HG02610 (cell line): Measurements from ENCODE around the gene DYRK1B.
"Not testable (repeated sequence)": the region's sequence is repeated elsewhere in the genome, so short reads cannot be mapped to it uniquely, and the experiment has no call there.

Experiments
- ATAC-seq: cut with Tn5 transposase; IDR thresholded peaks from one replicate; pipeline ENCODE4 v1.9.1; 2021; ENCODE audit warnings: mild to moderate bottlenecking, moderate library complexity; ENCODE audit not compliant: unreplicated experiment

The DYRK1B gene

DNA sequence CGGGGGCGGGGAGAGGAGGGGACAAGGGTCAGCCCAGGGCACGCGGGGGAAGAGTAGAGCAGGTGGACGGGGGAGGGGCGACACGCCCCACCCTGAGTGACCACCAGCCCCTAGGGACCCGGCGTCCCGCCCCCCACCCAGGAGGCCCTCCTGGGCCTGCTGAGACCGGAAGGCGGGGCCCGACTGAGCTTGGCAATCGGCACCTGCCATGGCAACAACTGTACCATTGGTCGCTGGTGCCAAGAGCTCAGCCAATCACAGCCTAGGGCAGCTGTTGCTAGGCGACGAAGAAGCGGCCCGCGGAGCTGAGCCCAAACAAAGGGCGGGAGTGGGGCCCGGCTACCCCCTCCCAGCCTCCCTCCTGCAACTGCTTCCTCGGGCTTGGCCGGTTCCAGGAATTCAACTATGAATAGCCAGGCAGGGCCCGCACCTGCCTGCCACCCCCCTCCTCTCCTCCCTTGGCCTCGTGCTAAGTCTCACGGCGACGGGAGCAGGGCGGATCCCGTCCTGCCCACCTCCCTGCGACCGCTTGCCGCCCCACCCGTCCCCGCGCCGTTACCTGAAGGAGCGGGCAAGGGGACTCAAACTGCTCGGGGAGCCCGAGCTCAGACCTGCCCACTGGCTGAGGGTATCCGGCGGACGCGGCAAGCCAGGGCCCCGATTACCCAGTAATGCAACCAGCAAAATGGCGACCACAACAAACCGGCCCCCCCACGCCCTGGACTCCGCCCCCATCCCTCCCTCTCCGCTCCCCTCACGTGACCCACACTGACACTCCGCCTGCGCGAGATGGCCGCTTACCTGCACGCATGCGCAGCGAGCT lies at the start of gene DYRK1B:
Gene DYRK1B, minus strand, starts transcription at position 699 of the 823 bp plus-strand sequence. CDS start 2,295 bp downstream, outside the sequence.
- peak; percentile 85 for ATAC-seq

DNA sequence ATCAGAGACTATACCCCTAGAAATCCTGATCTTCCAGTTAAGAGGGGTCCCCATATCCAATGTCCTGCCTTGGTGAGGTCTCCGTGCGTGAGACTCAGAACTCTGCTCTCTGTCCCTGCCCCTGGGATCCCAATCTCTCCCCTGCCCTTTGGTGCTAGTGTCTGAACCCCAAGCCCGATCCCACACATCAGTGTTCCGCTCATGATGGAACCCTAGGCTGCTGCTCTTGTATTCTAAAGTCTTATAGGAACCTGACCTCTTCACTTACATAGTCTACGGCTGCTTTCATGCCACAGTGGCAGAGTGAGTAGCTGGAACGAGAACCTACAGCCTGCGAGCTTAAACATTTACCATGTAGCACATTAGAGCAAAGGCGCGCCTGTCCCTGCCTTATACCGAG lies 48.7 kb upstream of the DYRK1B start:
- not testable (repeated sequence) for ATAC-seq

DNA sequence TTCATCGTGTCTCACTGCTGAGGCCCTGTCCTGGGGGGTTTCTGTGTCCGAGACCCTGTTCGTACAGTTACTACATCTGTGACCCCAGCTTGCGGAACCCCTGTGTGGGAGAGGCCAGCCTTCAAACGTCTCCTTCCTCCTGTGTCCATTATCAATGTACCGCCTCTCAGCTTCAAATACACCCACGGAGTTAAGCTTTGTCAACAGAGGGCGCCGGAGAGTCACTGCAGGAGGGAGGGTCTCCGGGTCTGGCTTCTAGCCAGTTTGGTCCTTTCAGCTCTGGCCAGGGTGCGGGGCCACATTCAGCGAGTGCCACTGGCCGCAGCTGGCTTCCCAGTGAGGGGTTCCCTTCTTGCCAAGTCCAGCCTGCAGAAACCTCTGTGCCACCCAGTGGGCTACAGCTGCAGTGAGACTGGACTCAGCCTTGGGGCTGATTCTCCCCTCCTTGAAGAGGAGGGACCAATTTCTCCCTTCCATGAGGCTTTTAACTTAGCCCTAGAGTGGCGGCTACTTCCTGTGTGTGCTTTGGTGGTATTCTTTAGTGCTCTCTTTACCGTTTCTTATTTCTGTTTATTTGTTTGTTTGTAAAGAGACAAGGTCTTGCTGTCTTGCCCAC lies 47.6 kb upstream of the DYRK1B start:
- not testable (repeated sequence) for ATAC-seq

DNA sequence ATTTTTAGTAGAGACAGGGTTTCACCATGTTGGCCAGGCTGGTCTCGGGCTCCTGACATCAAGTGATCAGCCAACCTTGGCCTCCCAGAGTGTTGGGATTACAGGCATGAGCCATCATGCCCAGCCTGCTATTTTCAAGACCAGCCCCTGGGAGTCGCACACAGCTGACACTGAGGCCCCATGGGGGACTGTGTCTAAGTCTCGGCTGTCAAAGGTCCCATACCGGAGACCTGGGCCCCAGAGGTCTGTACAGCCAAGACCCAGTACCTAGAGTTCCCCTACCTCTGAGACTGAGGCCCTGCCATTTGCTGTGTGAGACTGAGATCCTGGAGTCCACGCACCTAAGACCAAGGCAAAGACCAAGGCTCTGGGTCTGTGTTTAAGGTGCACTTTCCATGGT lies 46.3 kb upstream of the DYRK1B start:
- ATAC-seq, result not testable (repeated sequence)

DNA sequence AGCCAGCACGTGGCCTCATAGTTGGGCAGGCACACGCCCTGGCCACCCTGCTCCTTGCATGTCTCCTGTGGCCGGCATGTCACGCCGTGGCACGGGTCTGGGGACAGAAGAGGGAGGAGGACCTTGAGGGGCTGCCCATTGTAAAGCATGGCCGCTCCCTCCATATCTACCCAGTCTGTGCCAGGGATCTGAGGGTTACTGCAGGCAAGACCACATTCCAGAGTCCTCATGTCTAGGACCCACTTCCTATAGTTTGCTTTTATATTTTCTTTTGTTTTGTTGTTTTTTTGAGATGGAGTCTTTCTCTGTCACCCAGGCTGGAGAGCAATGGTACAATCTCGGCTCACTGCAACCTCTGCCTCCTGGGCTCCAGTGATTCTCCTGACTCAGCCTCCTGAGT lies 45.8 kb upstream of the DYRK1B start:
- ATAC-seq, result not testable (repeated sequence)

DNA sequence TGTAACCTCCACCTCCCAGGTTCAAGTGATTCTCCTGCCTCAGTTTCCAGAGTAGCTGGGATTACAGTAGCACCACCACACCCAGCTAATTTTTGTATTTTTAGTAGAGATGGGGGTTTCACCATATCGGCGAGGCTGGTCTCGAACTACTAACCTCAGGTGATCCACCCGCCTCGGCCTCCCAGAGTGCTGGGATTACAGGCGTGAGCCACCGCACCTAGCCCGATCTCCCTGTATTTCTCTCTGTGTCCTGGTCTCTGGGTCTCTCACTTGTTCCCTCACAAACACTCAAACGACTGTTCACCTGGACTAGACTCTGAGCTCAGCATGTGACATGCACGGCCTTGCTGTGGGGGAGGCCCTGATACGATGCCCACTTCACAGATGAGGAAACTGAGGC lies 44.9 kb upstream of the DYRK1B start:
- ATAC-seq, result not testable (repeated sequence)

DNA sequence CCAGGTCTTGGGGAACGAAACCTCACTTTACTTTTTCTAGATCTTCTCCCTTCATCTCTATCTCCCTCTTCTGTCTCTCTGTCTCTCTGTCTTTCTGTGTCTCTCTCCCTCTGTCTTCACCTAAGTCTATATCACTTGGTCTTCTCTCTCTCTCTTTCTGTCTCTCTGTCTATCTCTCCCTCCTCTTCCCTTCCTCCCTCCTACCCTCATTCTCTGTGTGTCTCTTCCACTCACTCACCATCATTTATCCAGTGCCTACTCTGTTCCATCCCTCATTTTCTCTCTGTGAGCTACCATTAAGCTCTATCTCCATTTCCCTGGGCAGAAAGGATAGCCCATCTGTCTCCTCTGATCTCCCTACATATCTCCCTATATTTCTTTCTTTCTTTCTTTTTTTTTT lies 44.4 kb upstream of the DYRK1B start:
- ATAC-seq, result no peak

DNA sequence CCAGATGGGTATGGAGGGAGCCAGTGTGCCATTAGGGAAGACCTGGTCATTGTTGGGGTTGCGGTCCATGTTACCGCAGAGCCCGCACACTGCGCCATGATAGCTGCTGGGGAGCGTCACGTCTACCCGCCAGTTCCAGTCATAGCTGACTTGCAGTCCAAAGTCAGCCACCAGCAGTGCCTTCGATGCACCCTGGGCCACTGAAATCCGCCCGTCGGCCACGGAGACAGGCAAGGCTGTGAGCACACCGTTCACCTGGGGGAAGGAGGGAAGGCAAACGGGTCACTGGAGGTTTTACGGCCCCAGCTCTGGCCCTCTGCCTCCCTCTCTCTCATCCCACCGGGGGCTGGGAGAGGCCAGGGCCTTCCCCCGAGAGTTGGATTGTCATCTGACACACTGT lies 44.0 kb upstream of the DYRK1B start:
- not testable (repeated sequence) for ATAC-seq

DNA sequence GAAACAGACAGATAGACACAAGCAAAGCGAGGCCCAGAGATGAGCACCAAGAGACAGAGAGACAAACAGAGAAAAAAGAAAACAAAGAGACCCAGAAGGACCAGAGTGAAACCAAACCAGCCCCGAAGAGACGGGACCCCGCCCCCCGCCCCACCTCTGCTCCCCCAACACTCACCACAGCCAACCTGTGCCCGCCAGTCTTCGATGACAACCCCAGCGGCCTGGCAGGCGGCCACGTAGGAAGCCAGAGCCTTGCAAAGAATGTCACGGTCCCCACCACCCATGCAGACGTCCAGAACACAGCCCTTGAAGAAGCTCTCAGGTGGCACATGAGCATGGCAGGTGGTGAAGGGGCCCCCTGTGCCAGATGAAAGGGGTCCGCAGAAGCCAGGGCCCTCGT lies 43.5 kb upstream of the DYRK1B start:
- not testable (repeated sequence) for ATAC-seq

DNA sequence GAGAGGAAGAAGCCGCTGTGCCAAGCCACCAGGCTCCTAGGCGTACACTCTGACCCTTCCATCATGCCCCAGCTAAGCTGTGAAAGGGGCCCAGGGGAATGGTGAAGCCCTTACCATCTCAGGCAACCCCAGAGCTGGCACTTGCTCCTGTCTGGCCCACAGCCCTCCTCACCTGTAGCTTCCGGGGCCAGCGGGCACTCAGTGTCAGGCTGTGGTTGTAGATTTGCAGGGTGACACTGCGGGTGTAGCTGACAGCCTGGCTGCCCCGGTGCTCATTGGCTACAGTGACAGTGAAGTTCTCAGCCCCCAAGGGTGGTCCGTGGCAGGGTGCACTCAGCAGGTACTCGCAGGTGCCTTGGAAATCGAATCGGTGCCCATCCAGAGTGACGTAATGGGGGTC lies 42.5 kb upstream of the DYRK1B start:
- not testable (repeated sequence) for ATAC-seq

DNA sequence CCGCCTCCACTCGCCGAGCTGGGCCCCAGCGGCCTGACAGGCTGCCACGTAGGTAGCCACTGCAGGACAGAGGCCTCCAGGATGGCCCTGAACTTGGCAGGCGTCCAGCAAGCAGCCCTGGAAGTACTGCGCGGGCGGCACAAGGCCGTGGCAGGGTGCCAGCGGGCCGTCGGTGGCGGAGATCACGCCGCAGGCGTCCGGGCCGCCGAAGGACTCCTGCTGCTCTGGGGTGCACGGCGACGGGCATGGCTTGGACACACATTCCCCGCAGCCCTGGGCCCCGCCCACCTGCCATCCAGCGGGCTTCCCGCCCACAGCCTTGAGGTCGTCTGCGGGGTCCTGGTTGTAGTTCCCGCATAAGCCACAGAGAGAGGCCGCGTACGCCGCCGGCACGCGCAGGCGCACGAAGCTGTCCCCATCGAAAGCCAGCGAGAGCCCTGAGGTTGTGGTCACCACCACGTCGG lies 41.5 kb upstream of the DYRK1B start:
- not testable (repeated sequence) for ATAC-seq

DNA sequence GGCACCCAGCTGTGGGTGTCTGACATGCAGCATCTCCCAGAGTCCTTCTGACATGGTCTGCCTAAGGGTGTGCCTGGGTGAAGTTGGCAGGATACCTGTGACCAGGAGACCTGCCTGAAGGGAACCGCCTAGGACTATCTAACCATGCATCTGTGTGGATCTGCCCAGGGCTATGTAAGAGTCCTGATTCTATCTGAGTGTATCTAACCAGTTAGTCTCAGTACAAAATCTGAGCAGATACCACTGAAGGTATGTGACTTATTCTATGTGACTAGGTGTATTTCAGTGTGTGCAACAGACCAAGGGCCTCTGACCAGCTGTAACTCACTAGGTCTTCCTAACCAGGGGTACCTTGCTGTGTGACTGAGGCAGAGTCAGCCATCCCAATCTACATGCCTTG lies 40.4 kb upstream of the DYRK1B start:
- ATAC-seq, result no peak

DNA sequence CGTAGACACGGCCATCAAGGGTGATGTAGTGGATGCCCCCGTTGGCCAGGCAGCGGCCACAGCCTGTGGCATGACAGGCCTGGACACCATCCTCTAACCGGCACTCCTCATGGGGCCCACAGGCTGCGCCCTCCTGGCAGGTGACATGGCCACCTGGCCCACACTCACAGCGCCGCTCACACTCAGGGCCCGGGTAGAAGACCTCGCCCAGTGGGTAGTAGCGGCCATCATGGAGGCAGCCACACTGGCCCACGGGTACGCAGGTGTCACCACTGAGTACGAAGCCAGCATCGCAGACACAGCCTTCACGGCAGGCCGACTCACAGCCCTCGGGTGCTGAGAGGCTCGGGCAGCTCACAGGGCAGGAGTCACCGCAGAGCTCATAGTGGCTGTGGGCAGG lies 39.4 kb upstream of the DYRK1B start:
- ATAC-seq, result no peak

DNA sequence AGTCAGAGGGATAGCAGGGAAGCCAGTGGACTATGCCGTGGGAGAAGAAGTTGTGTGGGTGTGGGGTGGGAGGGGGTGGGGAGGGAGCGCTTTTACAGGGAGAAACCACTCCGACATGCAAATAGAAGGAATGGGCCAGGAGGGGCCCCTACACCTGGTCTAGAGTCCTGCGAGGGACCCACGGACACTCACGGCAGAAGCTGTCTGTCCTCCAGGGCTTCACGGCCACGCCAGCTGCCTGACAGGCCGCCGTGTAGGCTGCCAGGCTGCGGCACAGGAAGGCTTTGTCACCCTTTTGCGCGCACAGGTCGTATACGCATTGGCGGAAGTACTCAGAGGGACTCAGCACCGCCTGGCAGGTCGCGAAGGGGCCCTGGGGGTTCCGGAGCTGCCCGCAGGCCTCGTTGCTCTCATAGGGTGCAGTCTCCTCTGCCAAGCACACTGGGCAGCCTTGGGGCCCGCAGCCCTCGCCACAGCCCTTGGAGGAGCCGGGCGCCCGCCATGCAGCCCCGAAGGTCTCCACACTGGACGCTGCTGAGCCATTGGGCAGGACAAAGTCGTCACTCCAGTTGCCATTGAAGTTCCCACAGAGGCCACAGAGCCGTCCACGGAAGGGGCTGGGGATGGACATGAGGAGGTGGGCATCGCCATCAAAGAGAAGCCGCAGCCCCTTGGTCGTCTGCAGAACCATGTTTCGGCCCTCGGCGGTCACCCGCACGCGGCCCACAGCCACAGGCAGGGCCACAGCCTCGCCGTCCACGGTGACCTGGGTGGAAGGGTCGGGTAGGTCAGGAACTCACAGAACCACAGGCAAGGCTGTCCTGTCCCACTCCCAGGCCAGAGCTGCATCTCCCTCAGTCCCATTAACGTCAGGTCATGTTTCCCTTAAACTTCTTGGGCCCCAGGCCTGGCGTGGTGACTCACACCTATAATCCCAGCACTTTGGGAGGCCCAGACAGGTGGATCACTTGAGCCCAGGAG lies 38.2 kb upstream of the DYRK1B start:
- no peak for ATAC-seq

DNA sequence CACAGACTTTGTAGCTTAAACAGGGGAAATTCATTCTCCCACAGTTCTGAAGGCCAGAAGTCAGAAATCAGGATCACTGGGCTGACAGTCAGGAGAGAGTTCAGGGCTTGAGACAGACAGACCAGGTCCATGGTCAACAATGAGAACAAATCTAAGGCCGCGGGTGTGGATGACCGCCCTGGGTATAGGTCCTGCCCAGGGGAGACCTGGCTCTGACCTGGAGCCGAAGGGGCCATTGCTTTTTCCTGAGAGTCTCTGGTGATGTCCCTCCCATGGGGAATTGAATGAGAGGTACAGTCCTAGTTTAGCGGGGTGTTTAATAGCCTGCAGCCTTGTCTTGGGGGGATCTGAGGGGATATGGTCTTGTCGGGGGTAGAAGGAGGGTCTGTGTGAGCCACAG lies 37.4 kb upstream of the DYRK1B start:
- no peak for ATAC-seq

DNA sequence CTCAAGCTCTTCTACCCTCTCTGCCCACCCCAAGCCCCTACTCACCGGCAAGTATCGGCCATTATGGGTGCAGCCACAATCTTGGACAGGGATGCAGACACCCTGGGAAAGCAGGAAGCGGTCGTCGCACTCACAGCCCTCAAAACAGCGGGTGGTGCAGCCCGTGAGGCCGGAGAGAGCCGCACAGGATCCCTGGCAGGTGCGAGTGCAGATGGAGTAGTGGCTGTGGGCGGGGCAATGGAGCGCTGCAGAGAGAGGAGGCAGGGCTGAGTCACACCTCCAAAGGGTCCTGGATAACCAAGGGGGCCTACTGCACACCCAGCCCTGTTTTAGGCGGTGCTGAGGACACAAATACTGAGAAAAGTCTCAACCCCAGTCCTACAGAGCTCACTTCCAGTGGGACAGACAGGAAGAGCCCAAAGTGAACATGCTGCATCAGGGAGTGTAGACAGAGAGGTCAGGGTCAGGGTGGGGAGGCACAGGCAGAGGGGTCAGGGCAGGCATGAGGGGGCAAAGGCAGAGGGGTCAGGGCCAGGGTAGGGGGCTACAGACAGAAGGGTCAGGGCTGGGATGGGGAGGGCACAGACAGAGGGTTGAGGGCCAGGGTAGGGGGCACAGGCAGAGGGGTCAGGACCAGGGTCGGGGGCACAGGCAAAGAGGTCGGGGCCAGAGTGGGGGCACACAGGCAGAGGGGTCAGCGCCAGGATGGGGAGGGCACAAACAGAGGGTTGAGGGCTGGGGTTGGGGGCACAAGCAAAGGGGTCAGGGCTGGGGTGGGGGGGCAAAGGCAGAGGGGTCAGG lies 36.4 kb upstream of the DYRK1B start:
- no peak for ATAC-seq

DNA sequence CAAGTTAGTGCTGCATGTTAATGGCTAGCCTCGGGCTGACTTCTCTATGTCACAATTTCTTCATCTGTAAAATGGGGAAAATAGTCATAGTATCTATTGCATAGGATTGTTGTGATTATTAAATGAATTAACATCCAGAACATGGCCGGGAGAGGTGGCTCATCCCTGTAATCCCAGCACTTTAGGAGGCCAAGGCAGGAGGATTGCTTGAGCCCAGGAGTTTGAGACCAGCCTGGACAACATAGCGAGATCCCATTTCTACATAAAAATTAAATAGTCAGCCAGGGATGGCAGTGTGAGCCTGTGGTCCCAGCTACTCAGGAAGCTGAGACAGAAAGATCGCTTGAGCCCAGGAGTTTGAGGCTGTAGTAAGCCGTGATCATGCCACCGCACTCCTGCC lies 34.0 kb upstream of the DYRK1B start:
- ATAC-seq, result no peak

DNA sequence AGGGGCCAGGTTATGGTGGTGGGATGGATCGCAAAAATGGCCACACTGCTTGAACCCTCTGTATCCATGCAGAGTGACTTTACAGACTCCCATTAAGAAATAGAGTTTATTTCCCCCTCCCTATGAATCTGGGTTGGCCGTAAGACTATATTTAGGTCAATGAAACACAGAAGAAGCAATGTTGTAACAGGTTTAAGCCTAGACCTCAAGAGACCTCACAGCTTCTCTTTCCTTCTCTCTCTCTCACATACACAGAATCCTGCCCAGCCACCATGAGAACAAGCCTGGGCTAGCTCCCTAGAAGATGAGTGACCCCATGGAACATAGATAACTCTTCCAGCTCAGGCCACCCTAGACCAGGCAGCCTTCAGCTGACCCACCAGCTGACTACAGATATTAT lies 33.2 kb upstream of the DYRK1B start:
- ATAC-seq, result no peak

DNA sequence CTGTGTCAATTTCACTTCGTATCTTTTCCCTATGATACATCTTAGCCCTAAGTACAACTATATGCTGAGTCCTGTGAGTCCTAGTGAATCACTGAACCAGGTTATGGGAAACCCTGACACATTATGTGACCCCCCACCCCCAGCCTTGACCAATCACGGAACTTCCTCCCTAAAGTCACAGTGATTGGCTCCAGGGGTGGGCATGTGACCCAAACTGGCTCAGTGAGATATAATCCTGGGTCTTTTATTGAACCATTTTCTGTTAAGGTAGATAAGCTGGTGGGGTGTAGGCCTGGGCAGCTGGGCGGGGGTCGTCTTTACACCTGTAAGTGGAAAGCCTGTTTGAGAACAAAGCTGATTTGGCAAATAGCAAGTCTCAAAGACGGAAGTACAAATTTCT lies 32.0 kb upstream of the DYRK1B start:
- no peak for ATAC-seq

DNA sequence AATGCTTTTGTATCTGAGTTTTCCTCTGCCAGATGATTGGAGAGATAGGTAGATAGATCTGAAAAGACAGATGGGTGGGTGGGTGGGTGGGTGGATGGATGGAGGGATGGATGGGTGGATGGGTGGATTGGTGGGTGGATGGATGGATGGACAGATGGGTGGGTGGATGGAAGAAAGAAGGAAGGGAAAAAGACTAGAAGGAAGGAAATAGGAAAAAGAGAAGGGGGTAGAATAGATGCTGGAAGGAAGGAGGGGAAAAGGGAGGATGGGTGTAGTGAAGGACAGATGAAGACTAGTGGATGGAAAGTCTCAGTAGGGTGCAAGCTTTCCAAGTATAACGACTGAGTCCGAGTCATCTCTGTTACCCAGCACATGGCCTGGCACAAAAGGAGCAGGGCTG lies 31.2 kb upstream of the DYRK1B start:
- no peak for ATAC-seq
